Vagina (tissue), 2 donors: ENCODE data around the gene PHOSPHO1.

ENCODE experiments used
- POLR2A ChIP-seq, 2 donors: fragments of 450-650 bp; IDR thresholded peaks; one replicate each; pipeline ENCODE4 v1.6.1; 2017; ENCODE audit warnings: antibody characterized with exemption in 2 of 2, mild to moderate bottlenecking in 2 of 2, moderate library complexity in 2 of 2
- POLR2AphosphoS5 ChIP-seq, 2 donors: sonication (generic); formaldehyde crosslinking; IDR thresholded peaks; one replicate each; pipeline ENCODE4 v1.9.0; 2017; ENCODE audit warnings: antibody characterized with exemption in 2 of 2, mild to moderate bottlenecking in 2 of 2, low read depth in 1 of 2; ENCODE audit not compliant: insufficient read depth in 1 of 2
- TF ChIP-seq, protein P1 (sequence below), 3 experiments: fragments of 450-650 bp in 2 of 3; fragments of 200-600 bp in 1 of 3; sonication (generic) in 1 of 3; IDR thresholded peaks; one replicate each; pipeline ENCODE4 v1.5.1; 2017 to 2019; ENCODE audit warnings: antibody characterized with exemption in 3 of 3, mild to moderate bottlenecking in 2 of 3, moderate library complexity in 2 of 3

GRCh38 chr17:49183341-49183740, 47.2 kb downstream of the PHOSPHO1 start:
- TF ChIP-seq, protein P1, sequence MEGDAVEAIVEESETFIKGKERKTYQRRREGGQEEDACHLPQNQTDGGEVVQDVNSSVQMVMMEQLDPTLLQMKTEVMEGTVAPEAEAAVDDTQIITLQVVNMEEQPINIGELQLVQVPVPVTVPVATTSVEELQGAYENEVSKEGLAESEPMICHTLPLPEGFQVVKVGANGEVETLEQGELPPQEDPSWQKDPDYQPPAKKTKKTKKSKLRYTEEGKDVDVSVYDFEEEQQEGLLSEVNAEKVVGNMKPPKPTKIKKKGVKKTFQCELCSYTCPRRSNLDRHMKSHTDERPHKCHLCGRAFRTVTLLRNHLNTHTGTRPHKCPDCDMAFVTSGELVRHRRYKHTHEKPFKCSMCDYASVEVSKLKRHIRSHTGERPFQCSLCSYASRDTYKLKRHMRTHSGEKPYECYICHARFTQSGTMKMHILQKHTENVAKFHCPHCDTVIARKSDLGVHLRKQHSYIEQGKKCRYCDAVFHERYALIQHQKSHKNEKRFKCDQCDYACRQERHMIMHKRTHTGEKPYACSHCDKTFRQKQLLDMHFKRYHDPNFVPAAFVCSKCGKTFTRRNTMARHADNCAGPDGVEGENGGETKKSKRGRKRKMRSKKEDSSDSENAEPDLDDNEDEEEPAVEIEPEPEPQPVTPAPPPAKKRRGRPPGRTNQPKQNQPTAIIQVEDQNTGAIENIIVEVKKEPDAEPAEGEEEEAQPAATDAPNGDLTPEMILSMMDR (IDR thresholded peaks at IDR 0.05): no peak
- TF ChIP-seq POLR2A (IDR thresholded peaks at IDR 0.05) (no peak), POLR2AphosphoS5 (IDR thresholded peaks at IDR 0.05; ENCODE audit: insufficient read depth in 1 of 2, low read depth in 1 of 2) (no peak)
